Astrocyte (in vitro differentiated cells and primary cell): ENCODE data around the gene IQCM. TPM values are rescaled to one million over a fixed set of nuclear protein-coding genes. Genes with fewer than 3 reads are reported as not detected.
A peak's percentile ranks its signal among the peaks of the same experiment; 100 is the strongest.

Experiments used
- DNase-seq: peaks from one replicate; pipeline ENCODE4 v3.0.0-alpha.2; 2010; ENCODE audit warnings: low read depth
- FAIRE-seq: peaks from 2 replicates; lab custom pipeline; 2011; peaks lifted over from hg19 to GRCh38; lab: Jason Lieb, UNC
- H2AFZ ChIP-seq: 2 replicates; pipeline ENCODE4 v1.6.0; 2012; ENCODE audit warnings: low read depth, low read length, inconsistent platforms
- H3K27ac ChIP-seq: 2 replicates; pipeline ENCODE4 v1.5.1; 2011; ENCODE audit warnings: low read depth, low read length, inconsistent platforms
- H3K27me3 ChIP-seq: 2 replicates; pipeline ENCODE4 v1.6.0; 2011; ENCODE audit warnings: low read length, inconsistent platforms; ENCODE audit not compliant: insufficient read depth
- H3K36me3 ChIP-seq: 2 replicates; pipeline ENCODE4 v1.5.1; 2011; ENCODE audit warnings: low read length, inconsistent platforms; ENCODE audit not compliant: insufficient read depth
- H3K4me1 ChIP-seq: 2 replicates; pipeline ENCODE4 v1.5.1; 2011; ENCODE audit warnings: low read length, inconsistent platforms; ENCODE audit not compliant: insufficient read depth
- H3K4me2 ChIP-seq: 2 replicates; pipeline ENCODE4 v1.6.0; 2012; ENCODE audit warnings: low read length, inconsistent platforms
- H3K4me3 ChIP-seq: 2 replicates; pipeline ENCODE4 v1.5.1; 2011; ENCODE audit warnings: low read depth, mild to moderate bottlenecking, low read length, inconsistent platforms; ENCODE audit not compliant: insufficient read depth
- H3K79me2 ChIP-seq: 2 replicates; pipeline ENCODE4 v1.6.0; 2012; ENCODE audit warnings: mild to moderate bottlenecking, low read length, inconsistent platforms; ENCODE audit not compliant: insufficient read depth
- H3K9ac ChIP-seq: 2 replicates; pipeline ENCODE4 v1.6.0; 2012; ENCODE audit warnings: mild to moderate bottlenecking, low read length, inconsistent platforms
- H3K9me3 ChIP-seq: 2 replicates; pipeline ENCODE4 v1.5.1; 2012; ENCODE audit warnings: low read depth, mild to moderate bottlenecking, low read length, inconsistent platforms; ENCODE audit not compliant: insufficient read depth
- H4K20me1 ChIP-seq: 2 replicates; pipeline ENCODE4 v1.6.0; 2012; ENCODE audit warnings: low read length, inconsistent platforms; ENCODE audit not compliant: insufficient read depth
- H3K27ac Mint-ChIP-seq: one replicate; pipeline ENCODE4 v1.8.0; 2021; ENCODE audit warnings: mild to moderate bottlenecking, mixed read lengths; ENCODE audit not compliant: unreplicated experiment
- H3K27me3 Mint-ChIP-seq: one replicate; pipeline ENCODE4 v1.8.0; 2021; ENCODE audit warnings: low read depth, mixed read lengths; ENCODE audit not compliant: unreplicated experiment
- H3K36me3 Mint-ChIP-seq: one replicate; pipeline ENCODE4 v1.8.0; 2021; ENCODE audit warnings: low read depth, mixed read lengths; ENCODE audit not compliant: unreplicated experiment
- H3K4me1 Mint-ChIP-seq: one replicate; pipeline ENCODE4 v1.8.0; 2021; ENCODE audit warnings: low read depth, mixed read lengths; ENCODE audit not compliant: unreplicated experiment
- H3K4me3 Mint-ChIP-seq: one replicate; pipeline ENCODE4 v1.8.0; 2021; ENCODE audit warnings: mild to moderate bottlenecking, moderate library complexity, mixed read lengths; ENCODE audit not compliant: unreplicated experiment
- H3K9me3 Mint-ChIP-seq: one replicate; pipeline ENCODE4 v1.8.0; 2021; ENCODE audit warnings: mild to moderate bottlenecking, mixed read lengths; ENCODE audit not compliant: unreplicated experiment
- CTCF ChIP-seq: IDR thresholded peaks from 2 replicates; pipeline ENCODE4 v1.5.1; 2011; ENCODE audit warnings: low read depth, mild to moderate bottlenecking, inconsistent platforms, low read length, moderate library complexity; ENCODE audit not compliant: insufficient read depth
- EZH2 ChIP-seq: IDR thresholded peaks from 2 replicates; pipeline ENCODE4 v1.6.1; 2012; ENCODE audit warnings: mild to moderate bottlenecking, low read length, inconsistent platforms; ENCODE audit not compliant: insufficient read depth
- total RNA-seq: library from RNA; stranded (reverse); gene quantifications from 2 replicates; pipeline ENCODE4 v1.2.1, GENCODE V29; 2021

IQCM gene
- total RNA-seq, 1 donor from 2014 or later, result 0.11 TPM

GRCh38 chr4:149574971-149575370 is 240.7 kb downstream of the IQCM start:
- no peak overlapping the region for H3K4me3 ChIP-seq
- no peaks in the 10 kb centered on the region for H3K36me3 ChIP-seq
- no peak overlapping the region for H3K4me3 Mint-ChIP-seq
- no peaks in the 10 kb centered on the region for H3K27me3 ChIP-seq
- H3K79me2 ChIP-seq, result no peaks in the 10 kb centered on the region
- H3K9ac ChIP-seq, result no peak overlapping the region
- H3K9me3 Mint-ChIP-seq, result no peaks in the 10 kb centered on the region
- no peak overlapping the region for H3K27ac ChIP-seq
- no peaks in the 10 kb centered on the region for H3K4me1 ChIP-seq
- H3K9me3 ChIP-seq, result no peaks in the 10 kb centered on the region
- no peak overlapping the region for H3K4me2 ChIP-seq
- no peaks in the 10 kb centered on the region for H4K20me1 ChIP-seq
- DNase-seq (no peak), FAIRE-seq (no peak)
- no peaks in the 10 kb centered on the region for H3K36me3 Mint-ChIP-seq
- H2AFZ ChIP-seq, result no peak overlapping the region
- TF ChIP-seq EZH2 (no peak), CTCF (no peak)
- H3K4me1 Mint-ChIP-seq, result no peaks in the 10 kb centered on the region
- no peaks in the 10 kb centered on the region for H3K27me3 Mint-ChIP-seq
- no peak overlapping the region for H3K27ac Mint-ChIP-seq

DNA sequence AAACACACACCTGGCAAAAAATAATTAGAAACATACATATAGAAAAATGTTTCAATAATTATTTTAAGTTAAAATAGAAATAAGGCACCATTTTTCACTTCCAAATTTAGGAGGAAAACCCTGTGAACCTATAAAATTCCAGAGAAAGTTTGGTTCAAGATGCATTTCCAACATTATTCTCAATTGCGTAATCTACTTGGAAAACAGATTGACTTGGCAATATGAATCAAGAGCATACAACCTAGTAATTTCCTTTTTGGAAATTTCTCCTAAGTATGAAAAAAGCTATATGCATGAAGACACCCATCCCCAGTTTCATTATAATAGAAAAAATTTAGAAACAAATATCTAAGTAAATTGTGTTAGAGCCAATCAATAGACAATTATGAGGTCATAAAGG is 242.9 kb downstream of the IQCM start:
- Histone ChIP-seq H3K36me3 (no peaks in the 10 kb centered on the region), H3K27ac (no peak overlapping the region), H3K79me2 (no peaks in the 10 kb centered on the region), H4K20me1 (no peaks in the 10 kb centered on the region), H3K4me1 (no peaks in the 10 kb centered on the region), H3K4me3 (no peak overlapping the region), H3K9ac (no peak overlapping the region), H3K9me3 (no peaks in the 10 kb centered on the region), H3K4me2 (no peak overlapping the region), H2AFZ (no peak overlapping the region), H3K27me3 (no peaks in the 10 kb centered on the region)
- H3K4me1 Mint-ChIP-seq, result no peaks in the 10 kb centered on the region
- H3K27ac Mint-ChIP-seq, result no peak overlapping the region
- H3K36me3 Mint-ChIP-seq, result no peaks in the 10 kb centered on the region
- H3K27me3 Mint-ChIP-seq, result no peaks in the 10 kb centered on the region
- no peak for FAIRE-seq
- no peak for DNase-seq
- H3K9me3 Mint-ChIP-seq, result no peaks in the 10 kb centered on the region
- H3K4me3 Mint-ChIP-seq, result no peak overlapping the region
- TF ChIP-seq EZH2, result no peak
- TF ChIP-seq CTCF, result no peak

DNA sequence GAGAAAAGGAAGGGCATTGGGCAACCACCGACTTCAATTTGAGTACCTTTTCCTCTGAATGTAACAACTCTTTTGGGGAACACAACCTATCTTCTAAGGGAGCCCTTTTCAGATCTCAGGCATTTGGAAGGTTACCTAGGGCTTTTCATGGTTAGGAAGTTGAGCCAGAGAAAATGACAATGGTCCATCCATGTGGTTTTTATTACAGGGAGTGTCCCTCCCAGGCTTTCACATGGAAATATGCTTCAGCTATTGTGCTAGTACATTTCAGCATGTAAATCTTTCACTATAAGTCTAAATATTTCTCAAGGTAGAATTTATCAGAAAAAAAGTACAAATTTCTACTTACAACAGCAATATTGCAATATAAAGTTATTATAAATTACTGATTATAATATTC is 259.8 kb downstream of the IQCM start:
- no peaks in the 10 kb centered on the region for H3K79me2 ChIP-seq
- peak overlapping the region; percentile 63 for H3K27ac Mint-ChIP-seq
- DNase-seq (no peak), FAIRE-seq (no peak)
- no peaks in the 10 kb centered on the region for H3K27me3 ChIP-seq
- H3K4me1 Mint-ChIP-seq, result peaks cover 20% of the 10 kb centered on the region
- no peak overlapping the region for H2AFZ ChIP-seq
- H3K4me2 ChIP-seq, result no peak overlapping the region
- H3K9me3 Mint-ChIP-seq, result peaks cover 2% of the 10 kb centered on the region
- no peaks in the 10 kb centered on the region for H3K27me3 Mint-ChIP-seq
- H3K4me3 Mint-ChIP-seq, result no peak overlapping the region
- H4K20me1 ChIP-seq, result no peaks in the 10 kb centered on the region
- no peak overlapping the region for H3K4me3 ChIP-seq
- no peaks in the 10 kb centered on the region for H3K4me1 ChIP-seq
- H3K9ac ChIP-seq, result no peak overlapping the region
- H3K27ac ChIP-seq, result no peak overlapping the region
- no peaks in the 10 kb centered on the region for H3K36me3 ChIP-seq
- H3K36me3 Mint-ChIP-seq, result peaks cover 3% of the 10 kb centered on the region
- H3K9me3 ChIP-seq, result no peaks in the 10 kb centered on the region
- TF ChIP-seq CTCF, result no peak
- TF ChIP-seq EZH2, result no peak
